GM13977 (cell line): ENCODE results near the gene IZUMO1R.

Experiments
- DNase-seq: peaks from one replicate; pipeline ENCODE4 v3.0.0; 2012; ENCODE audit warnings: low spot score
- in situ Hi-C: fragments of 300-500 bp; cut with MboI; formaldehyde crosslinking; loops from one replicate; pipeline ENCODE4 v1.12.0; 2022; ENCODE audit warnings: low sequenced_read_pairs, low pct_unique_long_range_greater_than_20kb, mixed read lengths, inconsistent platforms; ENCODE audit not compliant: unreplicated experiment
- TF ChIP-seq, protein P1 (sequence below): IDR thresholded peaks from 2 replicates; pipeline ENCODE4 v1.5.1; 2012; ENCODE audit warnings: mild to moderate bottlenecking, control low read depth; ENCODE audit not compliant: insufficient read depth; ENCODE audit errors: extremely low read depth, missing control alignments

Gene IZUMO1R

DNA sequence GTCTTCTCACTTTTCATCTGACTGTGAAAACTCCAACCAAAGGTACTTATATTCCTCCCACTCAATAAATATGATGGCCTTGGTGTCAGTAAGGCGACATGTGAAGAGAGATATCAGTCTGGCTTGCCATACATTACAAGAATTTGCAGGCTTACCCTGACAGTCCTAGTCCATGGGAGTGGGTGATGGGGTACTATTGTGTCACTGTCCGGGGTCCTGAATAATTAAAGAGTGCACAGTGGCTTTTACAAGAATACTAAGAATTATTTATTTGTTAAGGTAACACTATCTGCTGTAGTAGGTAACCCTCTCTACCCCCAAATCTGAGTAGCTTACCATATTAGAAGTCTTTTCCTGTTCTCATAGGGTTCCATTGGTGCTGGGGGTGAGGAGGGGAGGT lies 23.1 kb upstream of the IZUMO1R start:
- TF ChIP-seq, protein P1, sequence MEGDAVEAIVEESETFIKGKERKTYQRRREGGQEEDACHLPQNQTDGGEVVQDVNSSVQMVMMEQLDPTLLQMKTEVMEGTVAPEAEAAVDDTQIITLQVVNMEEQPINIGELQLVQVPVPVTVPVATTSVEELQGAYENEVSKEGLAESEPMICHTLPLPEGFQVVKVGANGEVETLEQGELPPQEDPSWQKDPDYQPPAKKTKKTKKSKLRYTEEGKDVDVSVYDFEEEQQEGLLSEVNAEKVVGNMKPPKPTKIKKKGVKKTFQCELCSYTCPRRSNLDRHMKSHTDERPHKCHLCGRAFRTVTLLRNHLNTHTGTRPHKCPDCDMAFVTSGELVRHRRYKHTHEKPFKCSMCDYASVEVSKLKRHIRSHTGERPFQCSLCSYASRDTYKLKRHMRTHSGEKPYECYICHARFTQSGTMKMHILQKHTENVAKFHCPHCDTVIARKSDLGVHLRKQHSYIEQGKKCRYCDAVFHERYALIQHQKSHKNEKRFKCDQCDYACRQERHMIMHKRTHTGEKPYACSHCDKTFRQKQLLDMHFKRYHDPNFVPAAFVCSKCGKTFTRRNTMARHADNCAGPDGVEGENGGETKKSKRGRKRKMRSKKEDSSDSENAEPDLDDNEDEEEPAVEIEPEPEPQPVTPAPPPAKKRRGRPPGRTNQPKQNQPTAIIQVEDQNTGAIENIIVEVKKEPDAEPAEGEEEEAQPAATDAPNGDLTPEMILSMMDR, result no peak
- no peak for DNase-seq
- in situ Hi-C loops, result no loop called here

DNA sequence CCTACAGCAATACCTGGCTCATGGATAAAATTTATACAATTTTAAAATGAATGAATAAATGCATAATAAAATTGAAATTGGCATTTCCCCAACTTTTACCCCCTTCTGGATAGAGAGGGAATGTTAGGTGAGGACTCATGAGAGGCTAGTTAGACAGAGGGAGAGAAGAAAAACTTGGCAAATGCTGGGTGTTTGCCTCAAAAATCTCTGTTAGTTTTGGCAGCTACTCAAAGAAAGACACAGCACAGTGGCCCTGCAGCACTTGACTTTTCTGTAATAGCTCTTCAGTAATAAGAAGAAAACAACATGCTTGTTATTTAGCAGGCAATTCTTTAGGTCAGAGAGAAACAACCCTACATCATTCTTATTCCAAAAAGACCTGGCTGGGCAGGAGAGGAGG lies 20.7 kb upstream of the IZUMO1R start:
- DNase-seq, result no peak
- in situ Hi-C loops, result no loop called here
- TF ChIP-seq, protein P1, result no peak

DNA sequence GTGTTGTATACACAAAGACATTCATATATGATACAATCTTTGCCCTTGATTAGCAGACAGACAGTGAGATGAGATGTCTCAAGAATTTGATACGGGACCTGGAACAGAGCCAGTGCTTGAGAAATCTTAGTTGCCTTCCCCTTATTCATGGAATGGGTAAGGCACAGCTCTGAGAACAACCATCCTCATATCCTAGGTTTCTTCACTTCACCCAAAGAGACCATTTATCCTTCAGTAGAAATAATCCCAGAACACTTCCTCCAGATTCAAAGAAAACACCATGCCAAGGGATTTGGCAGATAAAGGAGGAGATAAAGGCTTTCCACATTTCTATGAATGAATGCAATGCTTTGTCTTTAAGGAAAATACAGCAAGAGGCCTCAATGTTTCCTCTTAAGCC lies 8.8 kb upstream of the IZUMO1R start:
- TF ChIP-seq, protein P1, result no peak
- DNase-seq, result no peak
- in situ Hi-C loops, result no loop called here

DNA sequence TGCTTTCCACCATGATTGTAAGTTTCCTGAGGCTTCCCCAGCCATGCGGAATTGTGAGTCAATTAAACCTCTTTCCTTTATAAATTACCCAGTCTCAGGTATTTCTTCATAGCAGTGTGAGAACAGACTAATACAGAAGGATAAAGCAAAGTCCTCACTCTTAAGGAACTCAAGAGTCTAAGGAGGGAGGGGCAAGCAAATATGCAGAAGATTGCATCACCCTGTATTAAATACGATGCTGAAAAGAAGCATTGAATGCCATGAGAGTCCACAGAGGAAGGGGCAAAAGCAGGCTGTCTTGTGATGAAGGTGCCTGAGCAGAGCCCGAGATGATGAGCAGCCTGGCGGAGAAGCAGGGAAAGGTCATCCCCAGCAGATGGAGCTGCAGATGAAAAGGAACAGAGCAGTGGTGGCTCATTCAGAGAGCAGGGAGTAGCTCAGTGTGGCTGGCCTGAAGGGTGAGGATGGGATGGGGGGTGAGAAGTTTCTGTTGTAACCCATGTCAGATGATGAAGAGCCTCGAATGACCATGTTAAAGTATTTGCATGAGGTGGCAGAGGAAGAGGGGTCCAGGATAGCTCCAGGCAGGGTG lies 6.3 kb upstream of the IZUMO1R start:
- TF ChIP-seq, protein P1, result no peak
- in situ Hi-C loops, result no loop called here
- no peak for DNase-seq

DNA sequence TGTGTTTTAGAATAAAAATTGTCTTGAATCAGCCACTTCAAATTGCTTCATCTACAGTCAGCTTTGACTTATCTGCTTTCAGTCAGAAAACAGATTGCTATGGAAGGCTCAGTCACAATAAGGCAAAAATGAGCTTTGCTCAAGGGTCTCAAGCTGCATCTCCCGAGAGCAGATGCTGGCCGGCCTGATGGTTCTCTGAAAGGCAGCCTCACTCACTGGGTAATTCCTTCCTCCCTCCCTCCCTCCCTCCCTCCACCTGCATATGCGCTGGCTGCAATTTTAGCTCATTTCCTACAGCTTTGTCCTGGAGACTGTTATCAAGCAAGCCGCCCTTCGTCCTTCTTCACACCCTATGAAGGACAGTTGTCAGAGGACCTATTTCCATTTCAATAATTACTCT lies 1.6 kb upstream of the IZUMO1R start:
- in situ Hi-C loops, result no loop called here
- TF ChIP-seq, protein P1, result no peak
- DNase-seq, result no peak

DNA sequence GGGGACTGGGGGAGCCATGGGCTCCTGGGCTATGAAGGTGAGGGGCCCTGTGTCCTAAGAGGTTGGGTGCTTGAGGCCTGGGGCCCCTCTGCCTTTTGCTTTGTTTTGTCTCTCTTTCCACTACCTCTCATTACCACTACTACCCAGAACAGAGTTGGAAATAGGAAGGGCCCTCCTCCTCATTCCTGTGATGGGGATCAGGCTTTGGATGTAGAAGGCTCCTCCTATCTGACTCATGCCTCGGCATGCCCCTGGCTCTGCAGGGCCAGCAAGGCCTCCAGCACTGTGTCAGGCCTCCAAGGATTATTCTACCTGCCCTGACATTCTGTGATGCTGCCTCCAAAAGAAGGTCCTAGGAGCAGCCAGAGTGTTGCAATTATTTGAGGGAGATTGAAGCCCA lies 766 bp downstream of the IZUMO1R start:
- in situ Hi-C loops, result no loop called here
- DNase-seq, result no peak
- TF ChIP-seq, protein P1, result no peak
